Large intestine (tissue), 3 donors: Measurements from ENCODE around the gene RPS8. TPM values are rescaled to one million over a fixed set of nuclear protein-coding genes. Genes with fewer than 3 reads are reported as not detected.
"Not testable (repeated sequence)": the region's sequence is repeated elsewhere in the genome, so short reads cannot be mapped to it uniquely, and the experiment has no call there.

Source experiments
- DNase-seq, 2 donors: peaks; one replicate each; pipeline versions ENCODE4 v3.0.0 to v3.0.0-alpha.2; 2013
- H3K27ac ChIP-seq: one replicate; pipeline ENCODE4 v1.5.1; 2013; ENCODE audit warnings: low read length
- H3K27me3 ChIP-seq: 2 replicates; pipeline ENCODE4 v1.6.1; 2013; ENCODE audit warnings: low read length; ENCODE audit not compliant: control insufficient read depth, insufficient read depth
- H3K36me3 ChIP-seq: 2 replicates; pipeline ENCODE4 v1.6.1; 2013; ENCODE audit warnings: low read length; ENCODE audit not compliant: control insufficient read depth, insufficient read depth
- H3K4me1 ChIP-seq: one replicate; pipeline ENCODE4 v1.6.1; 2013; ENCODE audit warnings: low read length; ENCODE audit not compliant: control insufficient read depth, insufficient read depth
- H3K4me3 ChIP-seq: one replicate; pipeline ENCODE4 v1.5.1; 2013; ENCODE audit warnings: low read length
- H3K9me3 ChIP-seq: one replicate; pipeline ENCODE4 v1.6.1; 2013; ENCODE audit warnings: mild to moderate bottlenecking, low read depth, low read length, moderate library complexity; ENCODE audit not compliant: control insufficient read depth
- WGBS: methylation state at CpG from one replicate; pipeline ENCODE4 v1.1.5; 2013; ENCODE audit warnings: low lambda C conversion rate; ENCODE audit not compliant: insufficient coverage; 5-methylcytosine and 5-hydroxymethylcytosine counted together
- polyA plus RNA-seq: library from polyadenylated mRNA; unstranded; fragments of 120-200 nt; gene quantifications from one replicate; pipeline ENCODE4 v1.2.1, GENCODE V29; 2013

Gene RPS8
- polyA plus RNA-seq, 1 donor, result 2,680 TPM

GRCh38 chr1:44808063-44808937, 33.0 kb downstream of the RPS8 start, which contains the start of gene BTBD19:
TSS of gene BTBD19 (plus strand) at chr1:44808523. CDS start at chr1:44808821, 298 bp downstream.
- H3K36me3 ChIP-seq, result peaks cover 27% of the 10 kb centered on the region
- H3K27ac ChIP-seq, result peak within 1 kb of the TSS; percentile 97
- H3K9me3 ChIP-seq, result no peaks in the 10 kb centered on the region
- WGBS, result no CpG with 5 or more reads among the region's 23 CpGs
- peak within 1 kb of the TSS; percentile 27 for H3K4me3 ChIP-seq
- peak; percentile 68 to 86 for DNase-seq
- H3K27me3 ChIP-seq, result no peaks in the 10 kb centered on the region
- peaks cover 46% of the 10 kb centered on the region for H3K4me1 ChIP-seq

GRCh38 chr1:44808938-44809917, 33.9 kb downstream of the RPS8 start:
- Histone ChIP-seq H3K36me3 (peaks cover 18% of the 10 kb centered on the region), H3K4me3 (peak overlapping the region; percentile 27), H3K27me3 (no peaks in the 10 kb centered on the region), H3K4me1 (peaks cover 46% of the 10 kb centered on the region), H3K27ac (peak overlapping the region; percentile 97), H3K9me3 (no peaks in the 10 kb centered on the region)
- DNase-seq, result peak; percentile 77 to 93
- no CpG with 5 or more reads among the region's 6 CpGs for WGBS

DNA sequence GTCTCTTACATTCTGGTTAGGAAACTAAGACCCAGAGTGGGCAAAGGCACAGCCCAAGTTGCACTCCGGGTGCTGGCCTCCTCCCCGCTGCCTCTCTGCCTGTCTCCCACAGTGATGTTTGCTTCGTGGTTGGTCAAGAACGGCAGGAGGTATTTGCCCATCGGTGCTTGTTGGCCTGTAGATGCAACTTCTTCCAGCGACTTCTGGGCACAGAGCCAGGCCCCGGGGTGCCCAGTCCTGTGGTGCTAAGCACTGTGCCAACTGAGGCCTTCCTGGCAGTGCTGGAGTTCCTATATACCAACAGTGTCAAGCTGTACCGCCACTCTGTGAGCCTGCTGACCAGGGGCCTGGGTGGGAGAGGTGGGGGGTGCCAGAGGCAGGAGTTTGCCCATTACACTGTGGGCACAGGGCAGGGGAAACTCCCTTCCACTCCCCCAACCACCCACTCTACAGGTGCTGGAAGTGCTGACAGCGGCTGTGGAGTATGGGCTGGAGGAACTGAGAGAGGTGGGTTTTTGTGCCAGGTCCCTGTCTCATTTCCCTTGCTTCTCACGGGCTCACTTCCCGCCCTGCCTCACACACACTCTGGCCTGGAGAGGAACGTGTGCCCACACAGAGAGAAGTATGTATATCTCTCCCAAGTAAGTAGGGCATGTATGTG, 34.9 kb downstream of the RPS8 start:
- Histone ChIP-seq H3K9me3 (no peaks in the 10 kb centered on the region), H3K27me3 (no peaks in the 10 kb centered on the region), H3K27ac (peak overlapping the region; percentile 97), H3K4me3 (no peak overlapping the region), H3K4me1 (peaks cover 52% of the 10 kb centered on the region), H3K36me3 (peaks cover 12% of the 10 kb centered on the region)
- WGBS, result no CpG with 5 or more reads among the region's 12 CpGs
- DNase-seq, result no peak

DNA sequence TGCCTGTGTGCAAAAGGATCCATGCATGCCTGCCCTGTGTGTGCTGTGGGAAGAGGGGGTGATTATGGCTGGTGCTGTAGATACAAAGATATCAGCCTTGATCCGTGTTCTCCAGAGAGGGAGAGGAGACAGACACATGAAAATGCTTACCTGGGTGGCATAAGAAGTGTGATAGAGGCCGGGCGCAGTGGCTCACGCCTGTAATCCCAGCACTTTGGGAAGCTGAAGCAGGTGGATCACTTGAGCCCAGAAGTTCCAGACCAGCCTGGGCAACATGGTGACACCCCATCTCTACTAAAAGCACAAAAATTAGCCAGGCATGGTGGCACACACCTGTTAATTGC, 35.4 kb downstream of the RPS8 start:
- not testable (repeated sequence) for DNase-seq, H3K27ac ChIP-seq, H3K27me3 ChIP-seq, H3K4me3 ChIP-seq, H3K36me3 ChIP-seq, H3K9me3 ChIP-seq
- WGBS, result no CpG with 5 or more reads among the region's 4 CpGs
- H3K4me1 ChIP-seq, result peaks cover 52% of the 10 kb centered on the region

DNA sequence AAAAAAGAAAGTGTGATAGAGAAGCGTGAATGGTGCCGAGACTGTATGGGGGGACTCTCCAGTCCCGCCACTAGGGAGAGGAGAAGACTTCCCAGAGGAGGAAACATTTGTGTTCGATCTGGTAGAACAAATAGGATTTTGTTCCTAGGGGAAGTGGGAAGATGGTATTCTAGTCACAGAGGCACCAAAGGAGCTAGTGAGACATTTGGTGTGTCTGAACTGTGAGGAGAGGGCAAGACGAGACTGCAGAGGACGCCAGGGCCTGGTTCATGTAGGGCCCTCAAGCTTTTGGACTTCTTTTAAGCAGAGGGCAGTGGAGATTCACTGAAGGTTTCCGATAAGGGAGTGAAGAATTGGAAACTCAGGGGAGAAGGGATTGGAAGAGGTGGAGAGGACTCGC, 35.9 kb downstream of the RPS8 start:
- peaks cover 52% of the 10 kb centered on the region for H3K4me1 ChIP-seq
- WGBS, result 90% methylated on average over 2 of the region's 8 CpGs
- no peak for DNase-seq

DNA sequence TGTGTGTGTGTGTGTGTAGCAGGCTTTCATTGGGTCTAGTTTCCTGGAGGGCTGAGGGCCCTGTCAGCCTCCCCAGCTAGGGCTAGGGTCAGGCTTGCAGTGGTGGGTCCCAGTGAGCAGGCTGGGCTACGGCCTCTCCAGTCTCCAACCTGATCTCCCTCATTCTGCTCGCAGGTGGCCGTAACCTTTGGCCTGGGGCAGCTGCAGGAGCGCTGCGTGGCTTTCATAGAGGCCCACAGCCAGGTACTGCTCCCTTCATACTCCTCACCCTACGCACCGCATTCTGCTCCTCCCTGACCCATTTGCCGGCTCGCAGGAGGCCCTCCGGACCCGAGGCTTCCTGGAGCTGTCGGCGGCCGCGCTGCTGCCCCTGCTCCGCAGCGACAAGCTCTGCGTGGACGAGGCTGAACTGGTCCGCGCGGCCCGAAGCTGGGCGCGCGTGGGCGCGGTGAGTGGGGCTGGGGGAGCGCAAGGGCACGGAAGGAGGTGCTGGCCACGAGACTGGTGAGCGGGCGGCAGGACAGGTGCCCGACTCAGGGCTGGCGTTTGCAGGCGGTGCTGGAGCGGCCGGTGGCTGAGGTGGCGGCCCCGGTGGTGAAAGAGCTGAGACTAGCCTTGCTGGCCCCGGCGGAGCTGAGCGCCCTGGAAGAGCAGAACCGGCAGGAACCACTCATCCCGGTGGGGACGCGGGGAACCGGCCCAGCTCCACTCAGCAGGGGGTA, 37.6 kb downstream of the RPS8 start:
- DNase-seq, result peak in 1 of 2 donors; percentile 59
- Histone ChIP-seq H3K36me3 (no peaks in the 10 kb centered on the region), H3K9me3 (no peaks in the 10 kb centered on the region), H3K4me3 (peak overlapping the region; percentile 55), H3K27me3 (no peaks in the 10 kb centered on the region), H3K27ac (peak overlapping the region; percentile 79), H3K4me1 (peaks cover 36% of the 10 kb centered on the region)
- WGBS, result no CpG with 5 or more reads among the region's 48 CpGs

More for the DNA sequence above, 35.9 kb downstream of the RPS8 start:
- Histone ChIP-seq H3K27ac (no peak overlapping the region), H3K36me3 (peaks cover 5% of the 10 kb centered on the region), H3K9me3 (no peaks in the 10 kb centered on the region), H3K4me3 (no peak overlapping the region), H3K27me3 (no peaks in the 10 kb centered on the region)

DNA sequence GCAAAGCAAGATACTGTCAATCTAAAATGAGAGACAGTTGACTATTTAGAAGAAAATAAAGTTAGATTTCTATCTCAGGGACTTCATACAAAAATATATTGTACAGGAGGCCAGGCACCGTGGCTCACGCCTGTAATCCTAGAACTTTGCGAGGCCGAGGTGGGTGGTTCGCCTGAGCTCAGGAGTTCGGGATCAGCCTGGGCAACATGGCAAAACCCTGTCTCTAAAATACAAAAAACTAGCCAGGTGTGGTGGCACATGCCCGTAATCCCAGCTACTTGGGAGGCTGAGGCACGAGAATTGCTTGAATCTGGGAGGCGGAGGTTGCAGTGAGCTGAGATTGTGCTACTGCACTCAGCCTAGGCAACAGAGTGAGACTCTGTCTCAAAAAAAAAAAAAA, 40.6 kb downstream of the RPS8 start:
- H3K36me3 ChIP-seq, H3K9me3 ChIP-seq, H3K27me3 ChIP-seq, DNase-seq, H3K27ac ChIP-seq, H3K4me3 ChIP-seq: not testable (repeated sequence)
- peaks cover 17% of the 10 kb centered on the region for H3K4me1 ChIP-seq
- no CpG with 5 or more reads among the region's 9 CpGs for WGBS

DNA sequence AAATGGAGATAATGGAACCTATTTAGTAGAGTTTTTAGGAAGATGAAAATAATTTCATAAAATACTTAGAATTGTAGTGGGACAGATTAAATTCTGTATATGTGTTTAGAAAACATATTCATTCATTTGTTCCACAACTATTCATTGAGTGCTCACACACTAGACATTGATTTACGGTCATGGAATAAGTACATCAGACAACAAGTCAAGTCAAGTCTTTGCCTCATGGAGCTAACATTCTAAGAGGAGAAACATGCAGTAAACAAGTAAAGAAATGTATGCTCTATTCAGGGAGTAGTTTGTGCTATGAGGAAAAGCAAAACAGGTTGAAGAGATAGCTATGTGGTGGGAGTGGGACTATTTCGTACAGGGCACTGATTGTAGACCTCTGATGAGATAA, 42.0 kb downstream of the RPS8 start:
- Histone ChIP-seq H3K36me3 (no peaks in the 10 kb centered on the region), H3K9me3 (no peaks in the 10 kb centered on the region), H3K4me1 (peaks cover 17% of the 10 kb centered on the region), H3K27ac (no peak overlapping the region), H3K4me3 (no peak overlapping the region), H3K27me3 (no peaks in the 10 kb centered on the region)
- DNase-seq, result no peak
- WGBS, result no CpG with 5 or more reads among the region's 2 CpGs

GRCh38 chr1:44817771-44818495, 42.6 kb downstream of the RPS8 start:
- Histone ChIP-seq H3K9me3 (no peaks in the 10 kb centered on the region), H3K36me3 (no peaks in the 10 kb centered on the region), H3K27ac (no peak overlapping the region), H3K27me3 (no peaks in the 10 kb centered on the region), H3K4me3 (no peak overlapping the region), H3K4me1 (peaks cover 12% of the 10 kb centered on the region)
- 88% methylated on average over 2 of the region's 11 CpGs for whole genome bisulfite sequencing
- DNase-seq, result no peak
